ENCODE results near the gene SLC12A7. TPM values are rescaled to one million over a fixed set of nuclear protein-coding genes. Genes with fewer than 3 reads are reported as not detected.

The SLC12A7 gene
- total and polyA plus RNA-seq, 4 experiments from 2014 or later, result 11.7 to 32.9 (median 26.5) TPM

DNA sequence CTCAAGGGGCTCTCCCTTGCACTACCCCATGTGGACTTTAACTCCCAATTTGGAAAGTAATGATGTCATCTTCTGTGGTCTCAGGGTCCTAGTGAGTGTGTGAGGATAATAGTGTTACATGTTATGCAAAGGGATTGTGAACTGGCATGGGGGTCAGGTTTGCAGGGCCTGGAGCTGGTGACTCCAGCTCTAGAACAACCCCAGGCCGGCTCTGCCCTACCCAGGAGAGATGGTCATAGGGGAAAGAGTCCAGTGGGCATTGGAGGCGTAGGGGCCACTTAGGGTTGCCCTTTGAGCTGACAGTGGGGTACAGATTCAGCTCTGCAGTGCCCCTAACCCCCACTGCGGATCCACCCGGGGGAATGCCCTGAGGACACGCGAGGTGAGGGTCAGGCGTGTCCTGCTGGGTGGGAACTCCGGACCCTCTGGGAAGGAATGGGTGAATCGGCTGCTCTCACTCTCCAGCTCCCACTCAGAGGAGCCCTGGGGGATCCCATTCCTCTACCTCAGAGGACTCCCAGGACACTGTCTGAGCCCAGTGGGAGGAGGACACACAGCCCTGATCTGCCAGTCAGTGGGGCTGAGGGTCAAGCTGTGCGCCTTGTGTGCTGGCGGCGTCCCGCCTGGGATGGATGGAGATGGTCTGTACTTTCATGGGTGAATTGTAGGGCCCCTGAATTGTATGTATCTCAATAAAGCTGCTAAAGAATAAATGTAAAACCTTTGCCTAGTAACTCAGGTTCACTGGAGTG is 105.8 kb downstream of the SLC12A7 start:
- Histone ChIP-seq H3K4me3 (ENCODE audit: low read length in 2 of 2) (no peak overlapping the region), H3K4me1 (ENCODE audit: insufficient read depth, low read length) (peaks cover 28% of the 10 kb centered on the region), H3K9me3 (ENCODE audit: control insufficient read depth in 1 of 2, low read length in 2 of 2) (no peaks in the 10 kb centered on the region), H3K36me3 (ENCODE audit: insufficient read depth, low read length) (no peaks in the 10 kb centered on the region), H3K27ac (ENCODE audit: low read depth, low read length) (no peak overlapping the region), H3K27me3 (ENCODE audit: insufficient read depth, low read length) (peaks cover 29% of the 10 kb centered on the region)
- intact Hi-C loops (cut with micrococcal nuclease), result loop anchor here (2.0 to 10.0 kb wide), 3 partner anchors 135 to 639 kb away; no protein-coding TSS in a partner anchor
- no peaks in the 10 kb centered on the region for H3K9me3 Mint-ChIP-seq
- H3K4me3 Mint-ChIP-seq, result peak overlapping the region; percentile 22 to 76 (median 64)
- no peaks in the 10 kb centered on the region for H3K36me3 Mint-ChIP-seq
- ChIA-PET POLR2A (ENCODE audit: partially characterized antibody) (no interaction called here), CTCF (ENCODE audit: partially characterized antibody) (interaction anchor here (4.4 kb wide), 1 partner anchor 135 kb away, joined by 17 read pairs; no protein-coding TSS in a partner anchor)
- DNase-seq, result no peak
- peaks cover 10 to 47% (median 30%) of the 10 kb centered on the region in 4 donors for H3K4me1 Mint-ChIP-seq
- H3K27me3 Mint-ChIP-seq, result peaks cover 21 to 41% of the 10 kb centered on the region in 2 donors
- peak overlapping the region in 3 of 7 donors; percentile 51 to 79 (median 52) for H3K27ac Mint-ChIP-seq

DNA sequence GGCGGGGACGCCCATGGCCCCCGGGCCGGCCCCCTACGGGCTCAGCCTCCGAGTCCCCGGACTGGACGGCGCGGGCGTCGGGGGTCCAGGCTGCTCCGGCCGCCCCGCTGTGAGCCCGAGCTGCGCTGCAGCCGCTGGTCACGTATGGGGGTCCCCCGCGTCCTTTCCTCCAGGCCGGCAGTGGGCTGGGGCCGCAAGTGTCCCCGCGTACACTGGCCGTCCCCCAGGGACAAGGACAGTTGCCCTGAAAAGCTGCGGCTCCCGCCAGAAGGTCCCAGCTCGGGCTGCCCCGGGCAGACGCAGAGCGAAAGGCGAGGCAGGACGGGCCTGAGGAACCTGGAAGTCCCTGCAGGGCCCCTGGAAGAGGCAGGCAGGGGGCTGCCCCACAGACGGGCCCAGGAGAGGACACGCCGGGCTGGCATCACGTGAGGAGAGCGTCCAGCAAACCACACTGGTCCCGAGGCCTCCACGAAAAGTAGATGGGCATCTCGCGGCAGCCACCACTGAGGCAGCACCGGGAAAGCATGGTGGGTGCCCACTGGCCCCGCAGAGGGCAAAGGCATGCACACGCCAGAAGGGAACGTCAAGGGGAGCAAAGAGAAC is 106.5 kb downstream of the SLC12A7 start:
- Mint-ChIP-seq H3K4me1 (peaks cover 10 to 44% (median 29%) of the 10 kb centered on the region in 4 donors), H3K9me3 (no peaks in the 10 kb centered on the region), H3K27me3 (peaks cover 17 to 35% of the 10 kb centered on the region in 2 donors), H3K4me3 (peak overlapping the region in 6 of 8 donors; percentile 40 to 76 (median 64)), H3K36me3 (no peaks in the 10 kb centered on the region), H3K27ac (peak overlapping the region in 1 of 7 donors; percentile 59)
- no peaks in the 10 kb centered on the region for H3K9me3 ChIP-seq (ENCODE audit: control insufficient read depth in 1 of 2, low read length in 2 of 2)
- H3K36me3 ChIP-seq (ENCODE audit: insufficient read depth, low read length), result no peaks in the 10 kb centered on the region
- DNase-seq, result no peak
- H3K27me3 ChIP-seq (ENCODE audit: insufficient read depth, low read length), result peaks cover 22% of the 10 kb centered on the region
- peaks cover 28% of the 10 kb centered on the region for H3K4me1 ChIP-seq (ENCODE audit: insufficient read depth, low read length)
- H3K4me3 ChIP-seq (ENCODE audit: low read length in 2 of 2), result peak overlapping the region in 1 of 2 donors; percentile 38
- intact Hi-C loops (cut with micrococcal nuclease), result loop anchor here (2.0 to 10.0 kb wide), 3 partner anchors 135 to 639 kb away; no protein-coding TSS in a partner anchor
- H3K27ac ChIP-seq (ENCODE audit: low read depth, low read length), result no peak overlapping the region
- ChIA-PET POLR2A (ENCODE audit: partially characterized antibody) (interaction anchor here (0.9 kb wide), 1 partner anchor 135 kb away, joined by 3 read pairs; no protein-coding TSS in a partner anchor), CTCF (ENCODE audit: partially characterized antibody) (interaction anchor here (0.7 to 4.4 kb wide), 2 partner anchors 84 to 136 kb away, joined by 3 to 17 read pairs; no protein-coding TSS in a partner anchor)

DNA sequence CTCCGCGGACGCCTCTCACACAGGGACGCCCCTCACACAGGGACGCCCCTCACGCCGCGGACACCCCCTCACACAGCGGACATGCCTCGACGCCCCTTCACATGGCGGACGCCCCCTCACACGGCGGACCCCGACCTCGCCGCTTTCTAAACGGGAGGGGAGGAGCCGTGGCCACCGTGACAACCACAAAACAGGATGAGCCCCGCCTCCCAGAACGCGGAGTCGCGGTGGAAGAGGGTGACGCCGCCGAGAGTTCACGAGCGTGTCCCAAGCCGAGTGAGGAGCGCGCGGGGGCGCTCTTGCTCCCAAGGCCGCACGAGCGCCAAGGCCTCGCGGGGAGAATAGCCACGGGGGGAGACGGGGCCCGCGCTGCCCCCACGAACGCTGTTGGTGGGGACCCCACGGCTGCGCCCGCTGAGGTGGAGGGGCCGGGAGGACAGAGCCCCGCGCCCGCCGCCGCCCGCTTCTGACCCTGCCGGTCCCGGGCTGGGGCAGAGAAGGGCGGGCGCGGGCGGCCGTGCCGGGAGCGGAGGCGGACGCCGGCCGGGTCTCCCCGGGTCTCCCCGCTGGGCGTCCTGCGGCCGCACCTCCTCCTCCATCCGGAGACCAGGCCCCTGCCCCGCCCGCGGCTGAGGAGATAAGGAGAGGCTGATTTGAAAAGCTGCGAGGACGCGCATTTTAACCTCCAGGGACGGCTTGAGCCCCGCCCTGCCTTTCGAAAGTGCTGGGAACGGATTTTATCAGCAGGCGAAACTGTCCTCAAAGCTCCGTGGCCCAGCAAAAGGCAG is 107.2 kb downstream of the SLC12A7 start:
- peak in 4 of 5 donors; percentile 43 to 52 (median 47) for DNase-seq
- peaks cover 15% of the 10 kb centered on the region for H3K27me3 ChIP-seq (ENCODE audit: insufficient read depth, low read length)
- H3K36me3 Mint-ChIP-seq, result no peaks in the 10 kb centered on the region
- intact Hi-C loops (cut with micrococcal nuclease), result loop anchor here (2.0 to 10.0 kb wide), 3 partner anchors 136 to 640 kb away; no protein-coding TSS in a partner anchor
- peak overlapping the region in 1 of 2 donors; percentile 38 for H3K4me3 ChIP-seq (ENCODE audit: low read length in 2 of 2)
- H3K36me3 ChIP-seq (ENCODE audit: insufficient read depth, low read length), result no peaks in the 10 kb centered on the region
- H3K9me3 ChIP-seq (ENCODE audit: control insufficient read depth in 1 of 2, low read length in 2 of 2), result no peaks in the 10 kb centered on the region
- ChIA-PET CTCF (ENCODE audit: partially characterized antibody) (interaction anchor here (0.7 kb wide), 1 partner anchor 84 kb away, joined by 3 read pairs; no protein-coding TSS in a partner anchor), POLR2A (ENCODE audit: partially characterized antibody) (interaction anchor here (0.9 kb wide), 1 partner anchor 136 kb away, joined by 3 read pairs; no protein-coding TSS in a partner anchor)
- peak overlapping the region in 2 of 7 donors; percentile 36 to 56 for H3K27ac Mint-ChIP-seq
- peak overlapping the region; percentile 69 to 83 (median 76) for H3K4me3 Mint-ChIP-seq
- H3K4me1 ChIP-seq (ENCODE audit: insufficient read depth, low read length), result peaks cover 24% of the 10 kb centered on the region
- peaks cover 10 to 37% (median 24%) of the 10 kb centered on the region in 4 donors for H3K4me1 Mint-ChIP-seq
- no peaks in the 10 kb centered on the region for H3K9me3 Mint-ChIP-seq
- no peak overlapping the region for H3K27ac ChIP-seq (ENCODE audit: low read depth, low read length)
- H3K27me3 Mint-ChIP-seq, result peaks cover 12 to 29% of the 10 kb centered on the region in 2 donors

DNA sequence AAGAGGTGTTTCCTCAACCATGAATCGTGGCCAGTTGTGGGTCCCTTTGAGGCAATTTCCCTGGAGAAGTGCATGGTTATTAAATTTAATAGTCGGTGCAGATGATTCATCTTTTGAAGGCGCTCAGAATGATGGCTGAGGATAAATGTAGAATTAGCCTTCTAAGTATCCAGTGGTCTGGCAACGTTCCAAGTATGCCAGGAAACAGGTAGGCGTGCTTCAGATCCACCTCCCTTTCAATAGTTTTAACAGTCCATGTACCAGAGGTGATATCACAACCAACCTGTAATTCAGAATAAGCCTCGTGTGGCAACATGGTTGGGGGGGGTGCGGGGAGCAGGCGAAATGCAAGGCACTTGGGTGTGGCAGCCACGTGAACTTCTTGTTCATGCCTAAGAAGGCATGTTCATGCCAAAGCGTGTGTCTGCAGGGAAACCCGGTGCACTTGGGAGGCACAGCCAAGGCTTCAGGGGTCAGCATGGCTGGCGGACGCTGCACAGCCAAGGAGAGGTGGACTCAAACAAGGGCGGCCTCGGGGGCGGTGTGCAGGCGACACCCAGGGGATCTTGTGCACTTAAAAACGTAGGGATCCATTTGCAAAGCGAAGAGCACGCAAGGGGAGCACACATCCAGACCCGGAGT is 108.4 kb downstream of the SLC12A7 start:
- Mint-ChIP-seq H3K27me3 (peaks cover 12 to 33% of the 10 kb centered on the region in 2 donors), H3K4me1 (peaks cover 10 to 37% (median 23%) of the 10 kb centered on the region in 4 donors), H3K4me3 (peak overlapping the region; percentile 32 to 83 (median 76)), H3K27ac (peak overlapping the region in 2 of 7 donors; percentile 36 to 51), H3K36me3 (no peaks in the 10 kb centered on the region), H3K9me3 (no peaks in the 10 kb centered on the region)
- intact Hi-C loops (cut with micrococcal nuclease), result loop anchor here (10.0 kb wide), 2 partner anchors 329 to 641 kb away; no protein-coding TSS in a partner anchor
- Histone ChIP-seq H3K4me3 (ENCODE audit: low read length in 2 of 2) (no peak overlapping the region), H3K27me3 (ENCODE audit: insufficient read depth, low read length) (peaks cover 12% of the 10 kb centered on the region), H3K4me1 (ENCODE audit: insufficient read depth, low read length) (peaks cover 20% of the 10 kb centered on the region), H3K9me3 (ENCODE audit: control insufficient read depth in 1 of 2, low read length in 2 of 2) (no peaks in the 10 kb centered on the region), H3K36me3 (ENCODE audit: insufficient read depth, low read length) (no peaks in the 10 kb centered on the region), H3K27ac (ENCODE audit: low read depth, low read length) (no peak overlapping the region)
- ChIA-PET POLR2A (ENCODE audit: partially characterized antibody) (no interaction called here), CTCF (ENCODE audit: partially characterized antibody) (no interaction called here)
- DNase-seq, result peak; percentile 43 to 53 (median 47)

DNA sequence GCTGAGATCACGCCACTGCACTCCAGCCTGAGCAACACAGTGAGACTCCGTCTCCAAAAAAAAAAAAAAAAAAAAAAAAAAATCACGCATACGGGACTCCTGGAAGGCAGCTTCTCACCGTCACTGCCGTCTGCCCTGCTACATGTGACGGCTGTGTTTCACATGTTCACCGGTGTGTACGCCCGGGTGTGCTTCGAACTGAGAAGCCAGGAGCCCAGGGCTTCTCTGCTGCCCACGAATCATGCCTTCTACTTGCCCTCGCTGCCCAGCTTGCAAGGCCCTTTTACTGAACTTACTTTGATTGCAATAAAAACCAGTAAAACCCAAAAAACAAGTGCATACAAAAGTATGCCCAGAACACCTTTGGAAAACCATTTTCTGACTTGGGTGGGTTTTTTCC is 109.0 kb downstream of the SLC12A7 start:
- no peaks in the 10 kb centered on the region for H3K9me3 ChIP-seq (ENCODE audit: control insufficient read depth in 1 of 2, low read length in 2 of 2)
- no peaks in the 10 kb centered on the region for H3K9me3 Mint-ChIP-seq
- peaks cover 6% of the 10 kb centered on the region for H3K27me3 ChIP-seq (ENCODE audit: insufficient read depth, low read length)
- ChIA-PET POLR2A (ENCODE audit: partially characterized antibody) (no interaction called here), CTCF (ENCODE audit: partially characterized antibody) (interaction anchor here (0.8 kb wide), 1 partner anchor 138 kb away, joined by 3 read pairs; no protein-coding TSS in a partner anchor)
- H3K27ac Mint-ChIP-seq, result no peak overlapping the region
- H3K27me3 Mint-ChIP-seq, result peaks cover 9 to 31% of the 10 kb centered on the region in 2 donors
- intact Hi-C loops (cut with micrococcal nuclease), result loop anchor here (10.0 kb wide), 2 partner anchors 328 to 642 kb away; no protein-coding TSS in a partner anchor
- peaks cover 20% of the 10 kb centered on the region for H3K4me1 ChIP-seq (ENCODE audit: insufficient read depth, low read length)
- H3K36me3 ChIP-seq (ENCODE audit: insufficient read depth, low read length), result no peaks in the 10 kb centered on the region
- H3K4me1 Mint-ChIP-seq, result peaks cover 10 to 34% (median 23%) of the 10 kb centered on the region in 4 donors
- DNase-seq, result no peak
- H3K27ac ChIP-seq (ENCODE audit: low read depth, low read length), result no peak overlapping the region
- peak overlapping the region in 1 of 8 donors; percentile 25 for H3K4me3 Mint-ChIP-seq
- H3K4me3 ChIP-seq (ENCODE audit: low read length in 2 of 2), result no peak overlapping the region
- no peaks in the 10 kb centered on the region for H3K36me3 Mint-ChIP-seq

DNA sequence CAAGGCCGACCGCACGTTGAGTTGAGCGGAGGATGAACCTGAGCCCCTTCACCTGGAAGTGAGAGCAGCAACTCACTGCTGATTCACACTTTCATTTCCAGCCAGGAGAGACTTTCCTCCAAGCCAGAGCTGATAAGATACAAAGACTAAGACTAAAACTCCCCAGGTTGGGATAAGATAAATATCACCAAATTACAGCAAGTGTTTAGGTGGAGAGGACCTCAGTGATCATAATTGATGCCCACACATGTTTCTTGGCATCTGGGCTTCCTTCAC is 109.7 kb downstream of the SLC12A7 start:
- intact Hi-C loops (cut with micrococcal nuclease), result loop anchor here (10.0 kb wide), 2 partner anchors 327 to 643 kb away; no protein-coding TSS in a partner anchor
- peak overlapping the region in 1 of 8 donors; percentile 44 for H3K4me3 Mint-ChIP-seq
- peaks cover 12 to 30% (median 24%) of the 10 kb centered on the region in 4 donors for H3K4me1 Mint-ChIP-seq
- no peaks in the 10 kb centered on the region for H3K36me3 Mint-ChIP-seq
- no peak overlapping the region for H3K27ac ChIP-seq (ENCODE audit: low read depth, low read length)
- DNase-seq, result no peak
- peaks cover 4% of the 10 kb centered on the region for H3K27me3 ChIP-seq (ENCODE audit: insufficient read depth, low read length)
- ChIA-PET POLR2A (ENCODE audit: partially characterized antibody) (no interaction called here), CTCF (ENCODE audit: partially characterized antibody) (interaction anchor here (0.8 kb wide), 1 partner anchor 138 kb away, joined by 3 read pairs; no protein-coding TSS in a partner anchor)
- H3K4me1 ChIP-seq (ENCODE audit: insufficient read depth, low read length), result peaks cover 24% of the 10 kb centered on the region
- no peaks in the 10 kb centered on the region for H3K9me3 Mint-ChIP-seq
- H3K36me3 ChIP-seq (ENCODE audit: insufficient read depth, low read length), result no peaks in the 10 kb centered on the region
- H3K4me3 ChIP-seq (ENCODE audit: low read length in 2 of 2), result no peak overlapping the region
- H3K27me3 Mint-ChIP-seq, result peaks cover 4 to 26% of the 10 kb centered on the region in 2 donors
- H3K27ac Mint-ChIP-seq, result peak overlapping the region in 1 of 7 donors; percentile 35
- no peaks in the 10 kb centered on the region for H3K9me3 ChIP-seq (ENCODE audit: control insufficient read depth in 1 of 2, low read length in 2 of 2)
